ENCODE measurements around the gene FEM1C.

FEM1C gene

GRCh38 chr5:115501464-115502210 lies 42.9 kb downstream of the FEM1C start:
- no peak overlapping the region for H3K27ac ChIP-seq
- no peak for TF ChIP-seq ZFX (IDR thresholded peaks at IDR 0.05)
- no peak for TF ChIP-seq CTCF (conservative IDR thresholded peaks at IDR 0.05)

- H3K27ac ChIP-seq: no peak overlapping the region
- TF ChIP-seq ZFX (IDR thresholded peaks at IDR 0.05): no peak
- no peak for TF ChIP-seq CTCF (conservative IDR thresholded peaks at IDR 0.05)
These were observed 44.4 kb downstream of the FEM1C start for GRCh38 chr5:115500225-115500624.

- H3K27ac ChIP-seq: no peak overlapping the region
- TF ChIP-seq ZFX (IDR thresholded peaks at IDR 0.05) (no peak), CTCF (conservative IDR thresholded peaks at IDR 0.05) (no peak)
These were observed 47.5 kb downstream of the FEM1C start for GRCh38 chr5:115496936-115497576.

GRCh38 chr5:115494570-115495289 lies 49.8 kb downstream of the FEM1C start:
- no peak for TF ChIP-seq ZFX (IDR thresholded peaks at IDR 0.05)
- no peak for TF ChIP-seq CTCF (conservative IDR thresholded peaks at IDR 0.05)
- no peak overlapping the region for H3K27ac ChIP-seq

GRCh38 chr5:115490596-115490995 lies 54.0 kb downstream of the FEM1C start:
- peak overlapping the region; percentile 5 for H3K27ac ChIP-seq
- TF ChIP-seq ZFX (IDR thresholded peaks at IDR 0.05) (no peak), CTCF (conservative IDR thresholded peaks at IDR 0.05) (no peak)

- no peak for TF ChIP-seq CTCF (conservative IDR thresholded peaks at IDR 0.05)
- no peak for TF ChIP-seq ZFX (IDR thresholded peaks at IDR 0.05)
- no peak overlapping the region for H3K27ac ChIP-seq
These were observed 54.8 kb downstream of the FEM1C start for GRCh38 chr5:115489733-115490132.

GRCh38 chr5:115487756-115488155 lies 56.8 kb downstream of the FEM1C start:
- TF ChIP-seq ZFX (IDR thresholded peaks at IDR 0.05) (no peak), CTCF (conservative IDR thresholded peaks at IDR 0.05) (no peak)
- no peak overlapping the region for H3K27ac ChIP-seq

Data from C4-2B (cell line).